SKM-1 (cell line): ENCODE data around the gene MT1M.
"Not testable (repeated sequence)": the region's sequence is repeated elsewhere in the genome, so short reads cannot be mapped to it uniquely, and the experiment has no call there.

Source experiments
- DNase-seq: peaks from one replicate; lab custom pipeline; 2025; ENCODE audit not compliant: unreplicated experiment; lab: John Stamatoyannopoulos, UW

The MT1M gene

GRCh38 chr16:56632156-56632847 lies at the start of gene MT1M:
Gene MT1M (plus strand): TSS chr16:56632659. CDS start chr16:56632732, 73 bp downstream.
- DNase-seq = no peak

GRCh38 chr16:56582911-56583310 lies 49.5 kb upstream of the MT1M start:
- not testable (repeated sequence) for DNase-seq

DNA sequence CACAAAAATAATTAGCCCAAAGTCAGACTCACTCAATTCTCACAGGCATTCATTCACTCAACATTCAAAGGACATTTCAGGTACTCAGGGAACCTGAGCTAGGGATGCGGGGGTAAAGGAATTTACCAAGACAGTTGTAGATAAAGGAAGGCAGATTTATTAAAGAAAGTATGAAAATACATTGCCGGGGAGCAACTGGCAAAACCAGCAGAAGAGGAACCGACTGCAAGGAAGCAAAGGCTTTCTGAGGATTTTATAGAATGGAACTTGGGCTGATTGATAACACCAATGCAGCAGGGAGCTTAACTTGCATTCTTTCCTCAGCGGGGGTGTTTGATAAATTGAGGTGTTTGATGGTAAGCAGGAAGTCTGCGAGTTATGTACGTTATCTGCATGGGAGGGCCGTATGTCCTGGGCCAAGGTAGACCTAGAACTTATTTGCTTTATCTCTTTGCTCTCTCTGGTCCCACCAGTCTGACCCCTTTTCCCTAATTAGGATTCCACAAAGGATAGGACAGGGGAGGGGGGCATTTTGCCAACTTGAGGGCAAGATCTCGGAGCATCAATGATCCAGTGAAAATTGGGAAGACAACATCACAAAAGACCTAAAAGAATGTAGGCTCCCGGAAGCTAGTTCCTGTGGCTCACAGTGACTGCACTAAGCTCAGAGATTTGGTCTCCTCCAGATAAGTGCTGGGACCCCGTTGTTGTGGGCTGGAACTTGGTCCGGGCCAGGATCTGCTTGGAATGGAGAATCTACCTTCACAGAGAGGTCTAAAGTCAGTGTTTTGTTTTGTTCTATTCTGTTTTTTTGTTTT lies 48.9 kb upstream of the MT1M start:
- DNase-seq = no peak

DNA sequence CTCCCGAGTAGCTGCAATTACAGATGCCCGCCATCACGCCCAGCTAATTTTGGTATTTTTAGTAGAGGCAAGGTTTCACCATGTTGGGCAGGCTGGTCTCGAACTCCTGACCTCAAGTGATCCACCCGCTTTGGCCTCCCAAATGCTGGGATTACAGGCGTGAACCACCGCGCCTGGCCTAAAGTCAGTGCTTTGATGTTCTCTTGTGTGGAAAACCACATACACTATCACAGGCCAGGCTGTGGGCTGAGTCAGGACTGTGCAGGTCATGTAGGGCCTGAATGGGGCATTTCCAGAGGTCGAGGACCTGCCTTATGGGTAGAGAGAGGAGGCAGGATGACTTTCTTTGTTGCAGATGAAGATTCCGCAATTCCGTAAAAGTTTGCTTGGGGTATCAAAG lies 48.2 kb upstream of the MT1M start:
- DNase-seq = no peak

DNA sequence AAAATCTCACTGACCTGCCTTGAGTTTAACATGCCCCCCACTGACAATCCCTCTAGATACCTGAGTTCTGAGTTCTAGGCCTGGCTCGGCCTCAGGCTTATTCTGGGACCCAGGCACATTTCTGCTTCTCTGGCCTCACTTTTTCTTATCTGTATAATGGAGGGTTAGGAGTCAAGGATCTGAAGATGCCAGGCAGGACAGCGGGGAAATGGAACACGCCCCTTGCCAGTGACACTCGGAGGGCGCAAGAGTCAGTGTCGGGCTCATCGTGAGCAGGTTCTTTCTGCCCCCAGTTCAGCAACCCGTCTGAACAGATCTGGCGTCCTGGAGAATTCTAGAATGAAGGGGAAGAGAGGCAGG lies 43.7 kb upstream of the MT1M start:
- no peak for DNase-seq

DNA sequence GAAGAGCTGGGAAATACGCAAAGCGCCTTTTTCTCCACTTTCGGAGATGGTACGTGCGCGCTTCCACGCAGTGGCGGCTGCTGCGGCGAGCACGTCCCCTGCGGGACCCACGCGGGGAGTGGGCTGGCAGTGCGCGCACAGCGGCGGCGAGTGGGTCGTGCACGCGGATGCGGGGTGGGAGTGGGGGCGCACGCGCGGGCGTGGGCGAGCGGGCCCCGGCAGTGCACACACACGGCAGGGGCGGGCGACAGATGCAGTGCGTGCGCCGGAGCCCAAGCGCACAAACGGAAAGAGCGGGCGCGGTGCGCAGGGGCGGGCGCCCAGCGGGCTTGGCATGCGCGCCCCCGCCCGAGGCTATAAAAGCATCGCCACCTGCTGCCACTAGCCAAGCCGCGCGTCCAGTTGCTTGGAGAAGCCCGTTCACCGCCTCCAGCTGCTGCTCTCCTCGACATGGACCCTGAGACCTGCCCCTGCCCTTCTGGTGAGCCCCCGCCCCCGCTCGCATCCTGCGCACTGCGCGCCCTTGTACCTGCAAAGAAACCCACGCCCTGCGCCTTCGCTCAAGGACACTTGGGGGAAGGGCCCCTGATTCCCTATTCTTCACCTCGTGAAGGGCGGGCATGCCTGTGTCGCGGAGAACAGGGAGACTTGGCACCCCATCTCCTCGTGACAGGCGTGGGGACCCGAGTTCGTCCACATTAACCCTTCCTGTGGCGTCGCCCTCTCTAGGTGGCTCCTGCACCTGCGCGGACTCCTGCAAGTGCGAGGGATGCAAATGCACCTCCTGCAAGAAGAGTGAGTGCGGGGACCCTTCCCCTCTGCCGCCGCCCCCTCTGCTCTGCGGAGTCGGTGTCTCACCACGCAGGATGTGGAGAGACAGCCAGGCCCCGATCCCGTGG lies 43.1 kb upstream of the MT1M start, which contains the start of gene MT3:
MT3 (plus strand) TSS at position 388 of the 899 bp plus-strand sequence; CDS start at position 451, 63 bp downstream.
- DNase-seq = no peak

DNA sequence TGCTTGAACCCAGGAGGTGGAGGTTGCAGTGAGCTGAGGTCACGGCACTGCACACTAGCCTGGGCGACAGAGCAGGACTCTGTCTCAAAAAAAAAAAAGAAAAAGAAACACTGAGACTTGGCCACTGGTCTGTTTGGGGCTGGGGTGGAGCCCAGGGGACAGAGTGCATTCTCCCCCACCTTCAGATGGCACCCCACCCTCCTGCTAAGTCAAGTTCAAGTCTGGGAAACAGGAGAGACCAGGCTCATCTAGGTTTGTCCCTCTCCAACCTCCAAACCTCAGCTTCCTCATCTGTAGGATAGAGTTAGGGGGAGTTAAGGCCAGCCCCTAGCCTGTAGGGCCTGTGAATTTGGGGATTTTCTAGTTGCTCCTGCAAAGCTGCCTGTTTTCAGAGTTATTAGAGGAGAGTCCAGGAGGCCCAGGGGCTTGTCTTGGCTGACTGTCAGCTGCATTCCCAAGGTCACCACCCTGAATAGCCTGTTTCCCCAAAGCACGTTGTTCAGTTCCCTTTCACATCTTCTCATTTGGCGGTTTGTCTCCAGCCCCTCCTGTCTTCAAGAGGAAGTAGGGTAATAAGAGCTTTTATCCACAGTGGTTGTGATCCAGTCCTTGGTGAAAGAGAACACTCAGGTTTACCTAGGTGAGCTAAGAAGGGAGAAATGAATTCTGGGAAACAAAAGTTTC lies 40.9 kb upstream of the MT1M start:
- peak; percentile 86 for DNase-seq

DNA sequence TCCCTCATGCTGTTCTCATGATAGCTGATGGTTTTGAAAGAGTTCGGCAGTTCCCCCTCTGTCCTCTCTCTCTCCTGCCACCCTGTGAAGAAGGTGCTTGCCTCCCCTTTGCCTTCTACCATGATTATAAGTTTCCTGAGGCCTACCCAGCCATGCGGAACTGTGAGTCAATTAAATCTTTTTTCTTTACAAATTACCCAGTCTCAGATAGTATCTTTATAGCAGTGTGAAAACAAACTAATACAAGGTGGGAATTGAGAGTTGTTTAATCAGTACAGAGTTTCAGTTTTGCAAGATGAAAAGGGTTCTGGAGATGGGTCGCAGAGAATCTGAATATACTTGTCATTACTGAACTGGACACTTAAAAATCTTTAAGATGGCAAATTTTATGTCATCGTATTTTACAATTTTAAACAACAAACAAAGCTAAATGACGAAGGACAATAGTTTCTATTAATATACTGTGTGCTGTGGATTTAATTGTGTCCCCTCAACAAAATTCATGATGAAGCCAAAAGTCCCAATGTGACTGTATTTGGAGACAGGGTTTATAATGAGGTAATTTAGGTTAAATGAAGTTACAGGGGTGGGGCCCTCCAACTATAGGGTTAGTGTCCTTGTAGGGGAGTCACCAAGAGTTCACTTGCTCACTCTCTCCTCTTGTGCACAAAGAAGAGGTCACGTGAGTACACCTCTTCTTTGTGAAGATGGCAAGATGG lies 38.7 kb upstream of the MT1M start:
- DNase-seq = no peak

- no peak for DNase-seq
Observed at GRCh38 chr16:56594292-56594619, 38.2 kb upstream of the MT1M start.

DNA sequence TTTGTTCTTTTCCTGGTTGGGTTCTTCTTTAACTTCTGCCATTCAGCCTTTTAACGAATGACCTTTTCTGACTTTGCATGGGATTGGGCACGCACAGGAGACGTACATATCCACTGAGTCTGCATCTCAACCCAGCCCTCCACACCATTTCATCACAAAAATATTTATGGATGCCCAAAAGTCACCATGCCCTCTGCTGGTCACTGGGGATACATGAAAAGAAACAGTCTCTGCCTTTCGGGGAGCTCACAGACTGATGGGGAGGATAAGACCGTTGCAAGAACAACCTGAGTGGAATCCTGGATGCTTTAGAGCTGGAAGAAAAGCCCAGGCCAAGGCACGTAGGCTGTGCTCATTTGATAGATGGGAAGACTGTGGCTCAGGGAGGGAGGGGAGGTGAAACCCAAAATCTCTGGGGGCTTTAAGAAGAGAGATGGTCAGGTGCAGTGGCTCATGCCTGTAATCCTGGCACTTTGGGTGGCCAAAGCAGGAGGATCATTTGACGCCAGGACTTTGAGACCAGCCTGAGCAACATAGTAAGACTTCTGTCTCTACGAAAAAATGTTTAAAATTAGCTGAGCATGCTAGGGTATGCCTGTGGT lies 32.0 kb upstream of the MT1M start:
- peak; percentile 72 for DNase-seq

- DNase-seq = no peak
Observed at GRCh38 chr16:56601325-56601724, 31.1 kb upstream of the MT1M start.

DNA sequence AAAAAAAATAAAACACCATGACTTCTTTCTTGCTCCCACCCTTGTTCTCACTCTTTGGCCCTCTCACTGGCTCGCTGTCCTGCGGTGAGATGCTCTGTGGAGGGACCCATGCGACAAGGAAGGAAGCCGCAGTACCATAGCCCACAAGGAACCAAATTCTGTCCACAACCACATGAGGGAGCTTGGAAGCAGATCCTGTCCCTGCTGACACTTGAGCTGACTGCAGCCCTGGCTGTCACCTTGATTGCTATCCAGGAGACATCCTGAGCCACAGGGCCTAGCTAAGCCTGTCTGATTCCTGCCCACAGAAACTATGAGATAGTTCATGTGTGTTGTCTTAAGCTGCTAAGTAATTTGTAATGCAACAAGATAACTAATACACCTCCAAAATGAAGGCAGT lies 28.9 kb upstream of the MT1M start:
- DNase-seq = no peak

GRCh38 chr16:56604966-56605365 lies 27.5 kb upstream of the MT1M start:
- DNase-seq = no peak

DNA sequence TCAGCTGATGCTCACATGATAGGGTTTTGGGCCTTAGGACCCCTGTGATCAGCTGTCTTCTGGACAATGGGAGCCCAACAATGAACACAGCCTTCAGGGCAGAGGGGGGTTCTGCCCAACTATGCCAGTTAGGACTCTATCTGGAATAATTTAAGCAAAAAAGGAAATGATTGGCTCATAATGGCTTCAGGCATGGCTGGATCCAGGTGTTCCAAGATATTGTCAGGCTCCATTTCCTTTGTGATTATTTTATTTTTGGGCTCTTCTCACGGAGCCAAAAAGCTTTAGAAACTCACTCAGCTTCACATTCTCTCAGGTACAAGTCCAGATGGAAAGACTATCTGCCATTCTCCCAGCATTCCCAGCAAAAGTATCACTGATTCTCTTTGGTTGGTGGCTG lies 27.0 kb upstream of the MT1M start:
- DNase-seq = no peak

GRCh38 chr16:56606071-56606475 lies 26.4 kb upstream of the MT1M start:
- DNase-seq = no peak

- DNase-seq = no peak
Observed at GRCh38 chr16:56606476-56607108, 25.9 kb upstream of the MT1M start.

DNA sequence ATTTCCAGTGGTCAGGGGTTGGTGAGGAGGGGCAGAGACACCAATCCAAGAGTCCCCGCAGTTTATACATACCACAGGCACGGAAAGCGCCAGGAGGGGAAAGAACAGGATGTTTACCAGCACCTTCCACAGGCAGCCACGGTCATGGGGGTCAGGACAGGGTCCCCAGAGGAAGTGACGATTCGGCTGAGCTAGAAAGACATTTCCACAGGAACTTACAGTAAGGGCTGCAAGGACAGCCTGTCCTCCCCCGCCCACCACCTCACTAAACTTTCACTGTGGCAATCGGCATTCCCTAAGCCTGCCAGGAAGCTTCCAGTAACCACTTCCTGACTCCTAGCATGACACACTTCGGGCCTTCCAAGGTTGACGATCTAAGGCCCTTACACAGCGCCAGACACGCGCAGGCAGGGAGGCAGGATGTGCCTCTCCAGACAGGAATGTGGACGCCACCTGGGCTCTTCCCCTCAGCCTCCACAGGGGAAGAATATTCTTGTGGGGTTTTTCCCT lies 25.3 kb upstream of the MT1M start:
- DNase-seq = no peak

DNA sequence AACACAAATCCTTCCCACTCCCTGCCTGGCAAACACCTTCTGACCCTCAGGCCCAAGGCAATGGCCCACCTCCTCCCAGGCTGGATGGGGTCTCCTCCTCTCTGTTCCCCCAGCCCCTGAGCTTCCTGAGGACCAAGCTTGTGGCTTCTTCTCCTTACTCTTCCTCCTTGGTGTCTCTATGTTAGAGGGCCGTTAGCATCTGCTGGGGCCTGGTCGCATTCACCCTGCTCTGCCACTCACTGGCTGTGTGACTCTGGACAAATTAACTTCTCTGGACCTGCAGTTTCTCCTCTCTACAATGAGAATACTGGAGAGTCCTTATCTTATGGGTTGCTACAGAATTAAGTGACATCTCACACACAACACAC lies 24.8 kb upstream of the MT1M start:
- DNase-seq = no peak
